NCI-H345 (cell line): ENCODE measurements around the gene NHSL2.
"Not testable (repeated sequence)": the region's sequence is repeated elsewhere in the genome, so short reads cannot be mapped to it uniquely, and the experiment has no call there.

Experiments used
- DNase-seq: peaks from one replicate; lab custom pipeline; 2025; lab: John Stamatoyannopoulos, UW

The NHSL2 gene

DNA sequence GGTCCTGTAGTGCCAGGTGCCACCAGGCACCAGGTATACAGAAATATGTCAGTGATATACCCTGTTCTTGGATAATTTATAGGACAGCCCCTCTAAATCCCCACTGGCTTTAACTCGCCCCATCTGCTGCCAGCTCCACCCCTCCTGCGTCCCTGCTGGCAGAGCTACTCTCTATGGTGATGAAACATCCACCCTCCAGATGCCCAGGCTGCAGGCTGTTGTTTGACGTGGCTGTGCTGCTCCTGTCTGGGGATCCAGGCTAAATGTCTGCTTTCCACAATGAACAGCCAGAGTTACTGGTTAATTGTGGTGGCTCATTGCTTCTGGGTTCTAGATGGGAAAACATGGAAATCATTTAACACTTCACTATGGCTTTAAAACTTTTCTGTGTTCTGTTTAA lies 12.9 kb downstream of the NHSL2 start:
- DNase-seq, result no peak

DNA sequence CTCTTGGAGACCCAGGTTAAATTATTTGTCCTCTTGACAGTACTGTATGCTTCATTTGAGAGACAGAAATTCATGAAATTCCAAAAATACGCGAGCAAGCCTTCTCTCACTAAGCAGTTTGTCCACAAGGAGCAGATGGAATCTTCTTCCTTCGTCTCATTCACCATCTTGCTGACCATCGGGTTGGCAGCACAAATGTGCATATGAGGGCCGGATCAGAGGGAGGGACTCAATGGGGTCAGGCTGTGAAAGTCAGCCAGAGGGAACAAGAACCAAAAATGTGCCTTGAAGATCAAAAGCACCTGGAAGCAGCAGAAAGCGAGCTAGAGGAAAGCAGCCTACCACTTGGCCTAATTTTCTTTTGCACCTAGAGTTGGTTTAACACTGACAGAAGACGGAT lies 16.4 kb downstream of the NHSL2 start:
- no peak for DNase-seq

DNA sequence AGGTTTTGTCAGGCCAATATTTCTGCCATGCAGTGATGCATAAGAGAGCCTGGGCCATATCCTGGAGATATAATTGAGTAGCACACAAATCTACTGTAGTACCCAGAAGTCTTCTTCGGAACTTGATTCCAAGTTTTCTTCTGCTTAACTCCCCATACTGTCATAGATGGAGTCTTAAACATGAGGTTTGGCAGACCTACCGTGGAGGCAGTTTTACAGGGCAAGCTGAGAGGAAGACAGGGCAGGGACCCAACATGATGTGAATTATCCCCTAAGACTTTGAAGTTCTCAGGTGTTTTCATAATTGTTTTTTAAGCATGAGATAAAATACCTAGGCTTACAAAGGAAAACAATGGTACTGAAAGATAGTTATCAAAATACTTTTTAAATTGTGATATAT lies 18.2 kb downstream of the NHSL2 start:
- DNase-seq, result no peak

DNA sequence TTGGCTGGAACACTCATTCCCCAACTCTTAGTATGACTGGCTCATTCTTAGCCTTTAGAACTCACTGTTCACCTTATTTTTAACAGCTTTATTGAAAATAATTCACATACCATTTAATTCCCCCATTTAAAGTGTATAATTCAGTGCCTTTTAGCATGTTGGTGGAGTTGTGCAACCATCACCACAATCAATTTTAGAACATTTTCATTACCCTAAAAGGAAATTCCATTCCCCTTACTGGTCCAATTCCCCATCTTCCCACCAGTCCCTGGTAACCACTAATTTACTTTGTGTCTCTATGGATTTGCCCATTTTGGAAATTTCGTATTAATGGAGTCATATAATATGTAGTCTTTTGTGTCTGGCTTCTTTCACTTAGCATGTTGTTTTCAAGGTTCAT lies 19.7 kb downstream of the NHSL2 start:
- DNase-seq, result no peak

DNA sequence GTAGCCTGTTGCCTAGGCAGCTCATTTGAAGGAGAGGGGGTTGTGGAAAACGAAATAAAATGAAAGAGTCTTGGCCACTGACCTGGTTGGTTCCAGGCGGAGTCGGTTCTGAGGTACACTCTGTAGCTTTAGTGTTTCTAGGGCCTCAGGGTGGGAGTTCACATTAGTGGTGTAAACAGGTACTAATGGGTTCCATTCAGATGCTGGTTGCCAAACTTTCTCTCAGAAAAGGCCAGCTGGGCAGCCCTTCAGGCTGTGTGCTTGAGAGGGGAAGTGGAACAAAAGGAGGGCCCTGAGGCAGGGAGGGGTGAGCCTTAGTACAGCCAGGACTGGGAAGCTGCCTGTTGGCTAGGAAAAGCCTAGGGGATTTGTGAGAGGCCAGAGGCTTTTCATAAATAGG lies 24.8 kb downstream of the NHSL2 start:
- no peak for DNase-seq

DNA sequence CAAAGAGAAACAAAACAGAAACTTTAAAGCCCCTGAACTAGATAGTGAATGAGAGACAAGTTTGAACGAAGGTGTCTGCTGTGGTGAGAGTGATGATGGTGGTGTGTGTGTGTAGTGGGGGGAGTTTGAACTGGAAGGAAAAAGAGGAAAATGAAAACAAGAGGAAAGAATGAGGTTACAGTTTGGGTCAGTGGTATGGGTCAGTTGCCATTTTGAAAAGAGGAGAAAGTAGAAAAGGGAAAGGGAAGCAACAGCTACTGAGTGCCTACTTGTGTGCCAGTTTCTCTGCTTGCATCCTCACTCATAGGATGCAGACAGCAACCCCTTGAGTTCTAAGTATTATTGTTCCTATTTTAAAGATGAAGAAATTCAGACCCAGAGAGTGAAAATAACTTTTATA lies 26.0 kb downstream of the NHSL2 start:
- no peak for DNase-seq

DNA sequence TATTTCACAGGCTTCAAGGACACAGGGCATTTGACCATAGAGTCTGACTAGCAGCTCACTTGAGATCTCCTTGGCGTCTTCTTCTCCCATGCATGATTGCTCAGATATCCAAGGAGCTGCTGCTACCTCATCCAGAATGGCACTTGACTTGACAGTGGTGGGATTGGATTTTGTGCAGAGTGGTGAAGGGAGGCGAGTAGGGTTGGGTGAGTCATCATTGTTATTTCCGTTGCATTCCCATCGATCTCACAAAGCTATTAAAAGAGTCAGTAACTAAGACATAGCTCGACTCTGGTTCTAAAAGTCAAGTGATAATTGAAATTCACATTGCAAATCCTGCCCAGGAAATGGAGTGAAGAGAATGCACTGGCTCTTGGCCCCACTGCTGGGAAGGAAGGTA lies 27.7 kb downstream of the NHSL2 start:
- DNase-seq, result no peak

DNA sequence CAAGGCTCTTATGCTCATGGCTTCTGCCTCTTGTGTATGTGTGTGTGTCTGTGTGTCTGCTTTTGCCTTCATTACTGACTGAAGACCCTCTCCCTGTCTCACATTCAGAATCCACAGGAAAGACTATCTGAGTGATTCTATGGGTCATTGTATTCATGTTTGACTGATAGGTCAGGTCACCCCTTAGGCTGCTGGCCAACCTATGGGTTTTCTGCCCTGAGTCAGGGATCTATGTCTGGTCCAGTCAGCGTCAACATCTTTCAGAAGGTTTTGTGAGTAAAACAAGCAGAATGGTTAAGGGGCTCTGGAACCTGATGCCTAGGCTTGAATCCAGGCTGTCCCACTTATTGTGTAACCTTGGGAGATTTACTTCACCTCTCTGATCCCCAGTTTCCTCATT lies 30.5 kb downstream of the NHSL2 start:
- DNase-seq, result no peak

DNA sequence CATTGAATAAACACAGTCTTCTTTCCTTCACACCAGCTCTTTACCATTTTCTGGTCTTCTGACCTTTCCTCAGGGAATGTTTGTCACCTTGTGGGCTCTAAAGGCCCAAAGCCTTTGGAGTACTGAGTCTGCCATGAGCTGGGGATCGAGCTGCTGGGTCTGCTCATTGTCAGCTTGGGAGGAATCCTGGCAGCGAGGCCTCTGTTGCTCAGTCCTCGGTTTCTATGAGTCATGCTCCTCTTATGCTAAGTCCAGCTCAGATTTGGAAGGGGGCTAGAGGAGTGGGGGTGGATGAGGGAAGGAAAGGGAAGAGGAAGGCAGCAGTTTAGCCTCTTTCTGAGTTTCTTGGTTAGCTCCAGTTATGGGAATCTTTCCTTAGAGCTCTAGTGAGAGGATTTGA lies 31.1 kb downstream of the NHSL2 start:
- DNase-seq, result no peak

DNA sequence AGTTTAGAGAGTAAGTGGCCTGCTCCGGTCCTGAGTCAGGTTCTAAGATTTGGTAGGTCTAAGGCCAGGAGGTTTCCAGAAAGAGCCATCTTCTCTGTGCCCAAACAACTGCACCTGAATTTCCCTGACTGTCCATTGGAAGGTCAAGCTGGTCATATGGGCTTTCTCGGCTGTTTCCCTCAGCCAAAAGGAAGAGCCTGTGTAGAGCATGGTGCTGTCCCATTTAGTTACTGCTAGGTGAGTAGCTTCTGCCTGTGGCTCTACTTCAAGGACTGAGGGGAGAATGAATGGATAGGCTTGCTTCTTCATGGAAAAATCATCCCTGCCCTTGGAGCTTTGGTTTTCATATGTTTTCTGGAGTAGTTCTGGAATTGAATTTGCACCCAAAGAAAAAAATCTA lies 33.7 kb downstream of the NHSL2 start:
- DNase-seq, result no peak

DNA sequence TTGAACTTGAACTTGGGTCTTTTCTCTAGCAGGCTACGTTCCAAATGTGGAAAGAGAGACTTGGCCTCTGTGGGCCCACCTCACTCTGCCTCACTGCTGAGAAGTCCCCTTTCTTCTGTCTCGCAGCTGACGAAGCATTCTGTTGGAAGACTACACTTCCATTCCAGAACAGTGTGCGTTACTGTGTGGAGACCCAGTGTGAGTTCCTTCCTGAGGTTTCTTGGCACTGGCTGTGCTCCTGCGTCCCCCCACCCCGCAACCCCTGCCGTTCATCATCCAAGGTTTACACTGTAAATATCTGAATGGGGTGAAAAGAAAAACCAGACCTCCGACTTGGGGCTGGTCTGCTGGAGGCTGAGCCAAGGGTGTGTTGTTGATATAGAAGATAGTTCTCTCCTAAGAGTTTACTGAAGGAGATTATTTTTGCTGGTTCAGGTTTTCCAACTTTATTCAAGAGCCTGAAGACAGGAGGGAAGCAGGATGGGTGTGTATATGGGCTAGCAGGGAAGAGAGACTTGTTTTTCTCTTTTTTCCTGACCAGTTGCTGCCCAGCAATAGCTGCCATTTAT lies 34.7 kb downstream of the NHSL2 start:
- DNase-seq, result no peak

DNA sequence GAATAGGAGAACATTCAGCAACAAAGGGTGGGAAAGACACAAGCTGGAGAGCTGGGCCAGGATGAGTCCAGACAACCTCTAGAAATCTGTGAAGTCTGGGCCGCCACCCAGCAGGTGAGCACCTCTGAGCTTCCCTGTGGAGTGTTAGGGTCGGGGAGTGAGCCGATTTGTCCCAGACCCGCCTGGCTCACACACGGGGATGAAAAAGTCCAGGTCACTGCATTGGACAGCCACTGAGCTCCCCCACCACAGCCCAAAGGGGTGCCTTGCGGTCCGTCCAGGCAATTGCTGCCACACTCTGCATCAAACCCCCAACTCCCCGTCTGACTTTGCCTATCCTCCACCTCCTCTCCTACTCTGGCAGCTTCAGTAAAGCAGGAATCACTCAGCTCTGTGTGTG lies 38.7 kb downstream of the NHSL2 start:
- no peak for DNase-seq

DNA sequence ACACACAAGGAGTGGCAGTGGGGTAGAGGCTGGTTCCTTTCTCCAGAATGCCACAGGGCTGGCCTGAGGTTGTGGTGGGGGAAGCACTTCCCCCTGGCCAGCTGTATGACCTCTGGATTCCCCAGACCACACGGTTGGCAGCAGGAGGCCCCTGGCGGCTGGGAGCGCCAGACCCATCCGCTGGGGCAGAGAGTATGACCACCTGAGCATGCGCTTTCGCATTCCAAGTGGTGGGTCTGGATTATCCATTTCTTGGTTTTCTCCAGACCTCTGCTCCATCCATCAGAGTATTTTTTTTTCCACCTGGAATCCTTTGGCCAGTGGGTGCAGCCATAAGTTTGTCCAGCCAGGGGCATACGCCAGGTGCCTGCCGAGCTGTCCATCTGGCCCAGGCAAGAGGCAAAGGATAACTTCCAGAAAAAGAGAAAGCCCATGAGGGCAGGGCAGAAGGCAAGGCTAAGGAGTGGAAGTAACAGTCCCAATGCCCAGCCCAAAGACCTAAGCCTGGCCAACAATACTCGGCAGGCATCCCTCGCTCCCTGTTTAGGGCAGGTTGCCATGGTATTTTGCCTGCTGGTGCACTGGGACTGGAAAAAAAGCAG lies 39.3 kb downstream of the NHSL2 start:
- DNase-seq, result no peak

DNA sequence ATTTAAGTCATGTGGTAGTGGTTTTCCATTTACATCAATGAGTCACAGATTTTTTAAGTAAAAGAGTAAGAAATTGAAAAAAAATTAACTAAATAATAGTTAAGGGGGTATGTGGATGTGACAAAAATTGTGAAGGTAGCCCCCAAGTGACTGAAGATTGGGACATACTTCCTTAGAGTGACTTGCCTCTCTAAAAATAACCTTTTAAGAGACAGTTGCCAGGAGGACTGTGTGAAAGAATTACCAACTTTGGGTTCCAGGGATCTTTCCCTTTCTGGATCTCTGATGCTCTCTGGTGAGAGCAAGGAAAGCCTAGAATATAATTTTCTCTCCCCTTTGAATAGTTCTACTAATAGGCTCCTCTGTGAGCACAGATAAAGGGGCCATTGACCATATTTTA lies 42.7 kb downstream of the NHSL2 start:
- no peak for DNase-seq

DNA sequence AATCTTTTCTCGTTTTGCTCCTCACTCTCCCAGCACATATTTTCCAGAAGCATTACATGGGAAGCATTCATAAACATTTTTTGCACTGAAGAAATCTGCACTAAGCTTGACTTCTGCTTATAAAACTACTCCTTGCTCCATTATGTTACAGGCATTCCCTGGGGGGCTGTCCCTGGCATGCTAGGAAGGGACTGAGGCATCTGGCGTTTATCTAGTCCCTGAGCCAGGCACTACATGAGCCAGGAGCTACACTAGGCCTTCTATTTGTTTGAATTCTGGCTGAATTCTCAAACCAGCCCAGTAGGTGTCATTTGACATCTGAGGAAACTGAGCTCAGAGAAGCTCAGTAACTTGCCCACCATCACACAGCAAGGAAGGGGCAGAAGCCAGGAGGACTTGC lies 43.3 kb downstream of the NHSL2 start:
- no peak for DNase-seq

DNA sequence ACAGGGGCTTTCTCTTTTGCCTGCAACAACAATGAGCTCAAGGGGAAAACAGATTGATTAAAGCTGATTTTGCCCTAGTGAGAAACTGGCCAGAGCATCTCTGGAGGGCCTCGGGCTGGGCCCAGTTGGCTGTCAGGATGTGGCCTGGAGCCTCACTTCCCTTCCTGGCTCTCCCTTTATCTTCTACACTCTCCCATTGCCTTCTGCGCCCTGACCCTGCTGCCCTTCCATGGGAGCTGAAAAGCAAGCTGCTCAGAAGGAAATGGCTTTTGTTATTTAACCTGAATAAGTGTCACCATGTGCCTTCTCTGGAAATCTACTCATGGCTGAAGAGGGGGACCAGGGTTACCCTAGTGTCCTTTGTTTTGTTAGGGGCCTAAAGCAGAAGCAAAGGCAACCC lies 43.8 kb downstream of the NHSL2 start:
- DNase-seq, result no peak

DNA sequence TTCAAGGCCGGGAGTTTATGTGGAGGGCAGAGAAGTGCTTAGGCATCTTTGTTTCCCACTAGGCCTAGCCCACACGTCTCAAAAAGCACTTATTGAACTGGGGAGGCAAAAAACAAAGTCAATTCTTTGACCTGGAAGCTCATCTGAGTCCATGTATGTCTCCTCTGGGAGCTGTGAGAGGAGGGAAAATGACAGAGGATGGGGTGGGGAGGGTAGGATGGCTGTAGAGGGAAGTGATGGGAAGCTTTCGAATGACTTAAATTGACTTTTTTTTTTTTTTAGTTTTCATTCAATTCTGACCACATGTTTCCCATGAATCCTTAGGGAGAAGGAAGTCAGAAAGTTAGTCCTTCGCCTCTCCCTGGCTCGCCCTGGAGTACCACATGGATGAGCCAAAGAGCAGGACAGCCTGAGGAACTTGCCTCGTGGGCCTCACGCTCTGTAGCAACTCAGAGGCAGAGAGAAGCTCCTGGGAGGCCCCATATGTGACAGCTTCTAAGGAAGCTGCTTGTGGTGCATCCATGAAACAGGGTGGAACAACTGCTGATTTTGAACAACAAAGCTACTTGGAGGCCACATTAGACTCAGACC lies 45.0 kb downstream of the NHSL2 start:
- no peak for DNase-seq

DNA sequence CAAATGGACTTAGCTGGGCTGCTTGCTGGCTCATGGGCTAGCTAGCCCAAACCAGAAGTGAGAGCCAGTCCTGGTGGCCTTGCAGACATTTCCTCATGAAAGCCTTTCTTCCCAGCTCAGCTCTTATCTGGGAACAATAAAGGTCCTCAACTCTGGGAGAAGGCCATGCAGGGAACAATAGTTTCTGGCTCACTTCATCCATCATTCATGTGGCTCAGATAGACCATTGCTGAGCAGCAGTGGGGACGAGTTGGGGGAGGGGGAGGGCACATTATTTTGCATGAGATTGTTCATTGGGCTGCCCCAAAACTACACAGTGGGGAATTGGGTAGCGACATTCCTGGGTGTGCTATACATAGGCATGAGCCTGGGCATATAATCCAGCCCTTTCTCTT lies 47.6 kb downstream of the NHSL2 start:
- no peak for DNase-seq

DNA sequence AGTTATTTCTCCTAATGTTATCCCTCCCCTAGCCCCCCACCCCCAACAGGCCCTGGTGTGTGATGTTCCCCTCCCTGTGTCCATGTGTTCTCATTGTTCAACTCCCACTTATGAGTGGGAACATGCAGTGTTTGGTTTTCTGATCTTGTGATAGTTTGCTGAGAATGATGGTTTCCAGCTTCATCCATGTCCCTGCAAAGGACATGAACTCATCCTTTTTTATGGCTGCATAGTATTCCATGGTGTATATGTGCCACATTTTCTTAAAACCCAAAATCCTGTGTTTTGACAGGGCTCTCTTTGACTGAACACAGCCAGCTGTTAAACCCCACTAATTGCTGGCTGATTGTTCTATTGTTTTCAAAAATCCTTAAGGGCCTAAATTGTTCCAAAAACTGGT lies 53.5 kb downstream of the NHSL2 start:
- DNase-seq, result not testable (repeated sequence)

DNA sequence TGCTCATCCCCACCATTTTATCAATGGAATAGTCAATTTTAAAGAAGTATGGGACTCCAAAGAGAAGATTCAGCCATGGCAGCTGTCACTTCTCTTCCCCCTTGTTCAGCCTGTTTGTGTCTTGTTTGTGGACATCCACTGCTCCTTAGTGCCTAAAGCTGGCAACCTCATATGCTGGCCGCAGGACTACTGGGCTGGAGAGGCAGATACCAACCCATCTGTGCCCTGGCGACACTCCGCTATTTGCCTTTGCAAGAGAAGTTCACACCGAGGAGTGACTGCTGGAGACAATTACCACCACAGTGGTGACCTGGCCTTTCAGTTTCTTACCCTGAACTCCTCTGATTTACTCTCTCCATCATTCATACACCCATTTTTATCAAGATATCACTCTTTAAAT lies 64.3 kb downstream of the NHSL2 start:
- no peak for DNase-seq

DNA sequence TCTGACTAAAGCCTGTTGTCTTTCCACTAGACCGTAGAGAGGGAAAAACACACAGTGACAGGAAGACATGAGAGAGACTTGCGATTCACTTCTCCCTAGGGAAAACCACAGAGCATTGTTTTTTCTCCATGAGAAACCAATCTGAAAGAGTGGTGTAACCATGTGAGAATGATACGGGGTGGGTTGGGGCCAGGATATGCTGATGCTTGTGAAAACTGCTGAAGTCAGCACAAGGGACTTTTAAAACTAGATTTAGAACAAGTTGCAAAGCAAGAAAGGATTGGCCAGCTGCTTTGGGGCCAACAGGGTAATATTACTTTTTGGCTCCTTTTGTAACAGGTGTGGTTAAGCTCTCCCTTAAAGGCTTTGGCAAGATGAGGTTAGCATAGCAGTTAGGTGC lies 66.1 kb downstream of the NHSL2 start:
- no peak for DNase-seq

DNA sequence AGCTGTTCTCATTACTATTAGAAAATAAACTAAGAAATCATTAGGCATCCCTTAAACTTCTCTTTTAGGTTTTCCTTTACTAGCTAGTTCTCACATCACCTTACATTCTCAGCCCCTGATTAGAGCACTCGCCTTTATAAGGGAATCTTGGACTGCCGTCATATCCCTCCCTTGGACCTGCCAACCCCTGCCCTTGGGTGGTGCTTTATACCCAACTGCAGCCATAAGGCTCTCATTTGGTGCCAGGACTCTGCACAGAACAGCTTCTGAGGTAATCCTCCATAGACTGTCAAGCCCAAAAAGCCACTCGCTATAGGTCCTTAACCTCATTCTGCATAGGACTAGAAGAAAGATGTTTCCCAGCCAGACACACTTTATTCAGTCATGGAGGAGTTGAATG lies 67.5 kb downstream of the NHSL2 start:
- no peak for DNase-seq

DNA sequence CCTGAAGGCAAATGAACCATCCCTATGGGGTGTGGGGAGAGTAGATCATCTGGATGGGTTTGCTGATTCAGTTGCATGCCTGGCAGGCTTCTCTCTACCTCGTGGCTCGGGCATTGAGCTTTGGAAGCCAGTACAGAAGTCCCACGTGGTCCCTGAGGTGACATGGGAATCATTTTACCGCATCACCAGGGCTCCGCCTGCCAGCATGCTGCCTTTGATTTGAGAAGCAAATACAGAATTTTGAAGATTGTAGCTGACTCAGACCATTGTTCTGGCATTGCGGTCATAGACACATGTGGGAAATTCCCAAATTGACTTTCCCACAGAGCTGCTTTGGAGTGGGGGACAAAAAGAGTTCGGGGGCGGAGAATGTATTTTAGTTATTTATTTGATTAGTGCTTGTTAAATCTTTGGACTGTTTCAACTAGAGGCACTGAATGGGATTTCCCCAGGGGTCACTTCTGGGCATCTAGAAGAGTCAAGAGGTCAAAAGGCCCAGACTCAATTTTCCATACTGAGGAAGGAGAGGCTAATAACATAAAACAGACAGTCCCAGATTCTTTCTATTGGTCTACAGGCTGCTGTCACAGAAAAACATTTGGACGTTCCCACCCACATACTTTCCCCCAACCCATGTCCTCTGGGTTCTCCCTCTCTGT lies 79.3 kb downstream of the NHSL2 start:
- DNase-seq, result no peak

DNA sequence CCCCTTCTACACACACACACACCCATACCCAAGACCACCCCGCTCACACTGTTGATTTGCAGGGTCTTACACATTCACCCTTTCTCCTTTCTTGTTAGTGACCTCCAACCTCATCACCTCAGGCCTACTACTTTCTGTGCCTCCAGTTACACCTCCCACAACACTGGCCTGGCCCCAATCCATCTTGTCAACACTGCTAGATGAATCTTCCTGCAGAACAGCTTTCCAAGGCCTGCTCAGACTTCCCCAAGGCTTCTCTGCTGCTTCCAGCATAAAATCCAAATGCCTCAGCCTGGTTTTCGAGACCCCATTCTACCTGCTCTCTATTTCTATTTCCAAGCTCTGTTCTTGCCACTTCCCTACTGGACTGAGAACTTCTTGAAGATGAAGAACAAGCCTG lies 79.9 kb downstream of the NHSL2 start:
- no peak for DNase-seq
